ENCODE measurements around the gene LRRC55. TPM values are rescaled to one million over a fixed set of nuclear protein-coding genes. Genes with fewer than 3 reads are reported as not detected.
"Not testable (repeated sequence)": the region's sequence is repeated elsewhere in the genome, so short reads cannot be mapped to it uniquely, and the experiment has no call there.

The LRRC55 gene
- total RNA-seq, 1 experiment from 2014 or later = under 0.01 TPM

DNA sequence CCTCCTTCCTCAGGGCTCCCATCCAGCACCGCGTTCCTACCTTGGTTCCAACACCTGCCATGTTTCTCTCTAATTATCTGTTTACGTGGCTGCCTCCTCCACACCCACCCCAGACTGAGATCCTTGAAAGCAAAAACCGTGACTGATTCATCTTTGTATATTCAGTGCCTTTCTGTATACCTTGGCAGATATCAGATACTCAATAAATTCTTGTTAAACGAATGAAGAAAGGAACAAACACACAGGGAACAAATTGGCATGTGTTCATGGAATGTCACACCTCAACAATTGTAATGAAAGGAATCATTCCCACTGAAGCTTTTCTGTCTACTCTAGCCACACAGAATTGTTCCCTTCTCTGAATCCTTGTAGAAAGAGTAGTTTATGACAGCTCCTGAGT lies 20.4 kb upstream of the LRRC55 start:
- no peak for DNase-seq (ENCODE audit: low read depth)

GRCh38 chr11:57162179-57162898 lies 19.4 kb upstream of the LRRC55 start:
- DNase-seq (ENCODE audit: low read depth) = no peak

- DNase-seq (ENCODE audit: low read depth) = no peak
Observed at GRCh38 chr11:57163160-57163868, 18.4 kb upstream of the LRRC55 start.

DNA sequence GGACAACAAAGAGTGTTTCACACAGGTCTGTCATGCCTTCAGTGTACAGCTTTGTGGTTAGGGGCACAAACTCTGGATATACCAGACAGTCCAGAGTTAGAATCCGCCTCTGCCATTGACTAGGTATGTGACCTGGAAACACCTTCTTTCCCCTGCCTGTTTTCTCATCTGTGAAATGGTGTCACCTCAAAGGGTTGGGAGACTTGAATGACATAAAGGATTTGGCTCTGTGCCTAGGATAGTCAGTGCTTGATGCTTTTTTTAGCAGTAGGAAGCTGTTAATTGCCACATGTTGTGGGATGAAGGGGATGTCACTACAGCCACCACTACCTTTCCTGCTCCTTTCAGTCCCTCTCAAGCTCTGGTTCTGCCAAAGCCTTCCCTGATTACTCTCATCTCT lies 17.4 kb upstream of the LRRC55 start:
- DNase-seq (ENCODE audit: low read depth) = no peak

- DNase-seq (ENCODE audit: low read depth) = no peak
Observed at GRCh38 chr11:57167125-57167846, 14.5 kb upstream of the LRRC55 start.

GRCh38 chr11:57169732-57170313 lies 11.9 kb upstream of the LRRC55 start:
- DNase-seq (ENCODE audit: low read depth) = not testable (repeated sequence)

GRCh38 chr11:57172031-57172430 lies 9.7 kb upstream of the LRRC55 start:
- no peak for DNase-seq (ENCODE audit: low read depth)

GRCh38 chr11:57174656-57175055 lies 7.1 kb upstream of the LRRC55 start:
- no peak for DNase-seq (ENCODE audit: low read depth)

GRCh38 chr11:57175478-57175877 lies 6.3 kb upstream of the LRRC55 start:
- DNase-seq (ENCODE audit: low read depth) = no peak

GRCh38 chr11:57178334-57178733 lies 3.4 kb upstream of the LRRC55 start:
- no peak for DNase-seq (ENCODE audit: low read depth)

GRCh38 chr11:57179681-57180080 lies 2.1 kb upstream of the LRRC55 start:
- no peak for DNase-seq (ENCODE audit: low read depth)

DNA sequence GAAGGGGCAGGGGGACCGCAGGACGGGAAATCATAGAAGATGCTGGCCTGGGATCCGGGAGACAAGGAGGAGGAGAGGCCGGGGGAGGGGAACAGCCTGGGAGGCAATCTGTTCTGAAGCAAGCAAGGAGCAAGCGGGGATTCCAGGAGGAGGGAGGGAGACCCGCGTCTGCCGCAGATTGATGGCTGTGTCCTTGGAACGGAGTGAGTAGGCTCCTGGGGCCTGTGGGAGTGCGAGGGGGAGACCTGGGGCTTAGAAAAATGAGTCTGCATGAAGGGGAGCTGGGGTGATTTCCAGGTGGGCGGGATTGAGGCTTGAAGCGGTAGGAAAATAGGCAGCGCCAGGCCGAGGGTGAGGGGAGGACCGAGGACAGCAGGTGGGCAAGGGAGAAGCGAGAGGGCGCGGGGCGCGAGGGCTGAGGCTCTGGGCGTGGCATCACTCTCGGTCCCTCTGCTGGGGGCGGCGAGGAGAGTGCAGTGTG lies 1.6 kb upstream of the LRRC55 start:
- DNase-seq (ENCODE audit: low read depth) = no peak

- no peak for DNase-seq (ENCODE audit: low read depth)
Observed at GRCh38 chr11:57180964-57181363, 789 bp upstream of the LRRC55 start.

DNA sequence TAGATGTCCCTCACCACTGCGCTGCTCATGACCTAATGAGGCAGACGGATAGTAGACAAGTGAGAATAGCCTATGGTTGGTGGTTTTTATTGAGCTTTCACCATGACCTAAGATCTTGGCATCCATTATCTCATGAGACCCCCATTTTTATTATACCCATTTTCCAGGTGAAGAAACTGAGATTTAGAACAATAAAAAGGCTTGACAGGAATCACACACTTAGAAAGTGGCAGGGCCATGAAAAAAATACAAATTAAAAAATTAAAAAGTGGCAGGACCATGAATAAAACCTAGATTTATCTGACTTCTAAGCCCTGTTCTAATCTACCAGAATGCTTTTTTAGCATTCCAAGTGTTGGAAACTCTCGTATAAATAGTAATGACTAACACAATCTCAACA lies 1.1 kb downstream of the LRRC55 start:
- no peak for DNase-seq (ENCODE audit: low read depth)

GRCh38 chr11:57190548-57190947 lies 8.8 kb downstream of the LRRC55 start:
- DNase-seq (ENCODE audit: low read depth) = no peak

- no peak for DNase-seq (ENCODE audit: low read depth)
Observed at GRCh38 chr11:57191311-57192219, 9.8 kb downstream of the LRRC55 start.

DNA sequence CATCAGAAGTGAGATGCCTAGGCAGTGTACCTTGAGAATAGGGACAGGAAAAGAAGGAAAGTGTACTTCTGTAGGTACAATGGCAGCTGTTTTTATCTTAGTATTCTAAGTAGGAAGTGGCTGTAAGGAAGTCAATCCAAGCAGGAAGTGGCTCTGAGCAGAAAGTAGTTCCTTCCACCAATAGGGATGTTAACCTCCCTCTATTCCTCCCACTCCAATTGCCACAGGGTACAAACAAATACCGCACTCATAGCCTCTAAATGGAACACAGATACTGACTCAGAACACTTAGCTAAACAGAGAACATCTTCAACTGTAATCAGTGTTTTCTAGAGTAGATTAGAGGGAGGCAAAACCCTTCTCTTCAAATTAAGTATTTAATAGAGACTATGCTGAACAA lies 10.6 kb downstream of the LRRC55 start:
- no peak for DNase-seq (ENCODE audit: low read depth)

DNA sequence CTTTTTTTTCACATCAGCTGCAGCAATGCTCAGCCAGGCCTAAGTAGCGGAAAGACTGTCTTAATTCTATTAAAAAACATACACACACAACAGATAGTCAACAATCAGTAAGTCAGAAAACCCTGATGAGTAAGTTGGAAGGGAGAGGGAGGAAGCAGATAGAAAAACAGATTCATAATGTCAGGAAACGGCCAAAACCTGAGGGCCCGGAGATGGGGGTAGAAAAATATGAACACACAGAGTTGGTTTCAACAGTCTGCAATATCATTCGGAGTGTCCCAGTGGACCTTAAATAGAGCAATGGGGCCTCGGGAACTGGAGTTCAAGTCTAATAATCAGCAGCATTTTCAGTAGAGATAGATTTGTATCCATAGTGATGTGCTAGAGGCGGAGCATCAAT lies 14.8 kb downstream of the LRRC55 start:
- no peak for DNase-seq (ENCODE audit: low read depth)

DNA sequence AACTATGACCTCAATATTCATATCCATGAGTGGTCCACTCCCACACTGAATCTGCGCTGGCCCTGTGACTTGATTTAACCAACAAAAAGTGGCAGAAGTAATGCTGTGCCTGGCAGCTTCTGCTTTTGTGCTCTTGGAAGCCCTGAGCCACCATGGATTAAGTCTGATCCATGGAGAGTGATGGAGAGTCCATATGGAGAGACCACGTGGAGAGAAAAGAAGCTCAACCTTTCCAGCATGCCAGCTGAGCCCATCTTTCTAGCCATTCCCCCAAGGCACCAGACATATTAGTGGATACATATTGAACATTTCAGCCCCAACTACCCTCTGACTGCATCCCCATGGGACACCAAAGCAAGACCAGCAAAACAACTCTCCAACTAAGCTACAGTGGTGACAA lies 16.0 kb downstream of the LRRC55 start:
- no peak for DNase-seq (ENCODE audit: low read depth)

DNA sequence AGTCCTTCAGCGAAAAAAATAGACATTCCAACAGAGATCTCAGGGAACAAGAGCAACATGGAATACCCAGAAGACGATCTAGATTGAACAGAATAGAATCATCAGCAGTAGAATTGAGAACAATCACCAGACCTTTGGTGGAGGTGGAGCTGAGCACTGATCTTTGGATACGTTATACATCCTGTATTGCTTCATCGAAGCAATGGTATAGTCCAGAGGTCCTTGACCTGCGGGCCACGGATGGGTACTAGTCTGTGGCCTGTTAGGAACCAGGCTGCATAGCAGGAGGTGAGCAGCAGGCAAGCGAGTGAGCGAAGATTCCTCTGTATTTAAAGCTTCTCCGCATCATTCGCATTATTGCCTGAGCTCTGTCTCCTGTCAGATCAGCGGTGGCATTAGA lies 17.6 kb downstream of the LRRC55 start:
- no peak for DNase-seq (ENCODE audit: low read depth)

DNA sequence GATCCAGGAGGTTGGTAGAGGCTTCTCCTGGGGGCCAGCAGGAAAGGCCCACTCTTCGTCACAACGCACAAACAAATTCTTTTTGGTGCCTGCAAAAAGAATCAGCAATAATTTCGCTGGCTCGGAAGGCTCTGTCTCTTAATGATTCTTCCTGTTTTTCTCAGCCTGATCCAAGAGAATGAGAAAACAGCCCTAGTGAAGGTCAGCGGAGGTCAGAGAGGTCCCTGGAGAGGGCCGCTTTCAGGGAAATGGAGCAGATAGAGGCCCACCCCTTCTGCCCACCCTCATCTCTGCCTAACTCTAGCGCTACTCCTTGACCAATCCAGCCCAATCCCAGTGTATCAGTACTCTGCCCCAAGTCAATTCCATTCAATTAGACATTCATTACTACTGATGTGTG lies 19.2 kb downstream of the LRRC55 start:
- DNase-seq (ENCODE audit: low read depth) = no peak

Measured in Daoy (cell line).